ENCODE measurements around the gene EOLA1. TPM values are rescaled to one million over a fixed set of nuclear protein-coding genes. Genes with fewer than 3 reads are reported as not detected.
A peak's percentile ranks its signal among the peaks of the same experiment; 100 is the strongest.

Gene EOLA1
- polyA plus RNA-seq, 2 of the 4 experiments (the other 2 are of a cell fraction): 14.5 to 23.3 TPM

- peak overlapping the region; percentile 89 for H3K4me2 ChIP-seq
- ChIA-PET CTCF (interaction anchor here (1.0 to 2.6 kb wide), 6 partner anchors 10 to 352 kb away, joined by 3 to 9 read pairs (median 4); no protein-coding TSS in a partner anchor), POLR2A (interaction anchor here (0.6 to 3.2 kb wide), 9 partner anchors 18 to 616 kb away, joined by 3 to 35 read pairs (median 5); partner anchors contain the start of genes EOLA2 and IDS)
- no peaks in the 10 kb centered on the region for H3K9me3 ChIP-seq
- H3K4me1 ChIP-seq: 0 out of 3 replicates have a peak, but pooled peaks cover 6% of the 10 kb centered on the region
- TF ChIP-seq ELK1 (IDR thresholded peaks at IDR 0.05; ENCODE audit: low read depth, low read length) (no peak), RNF2 (IDR thresholded peaks at IDR 0.05; ENCODE audit: borderline replicate concordance, low read depth) (no peak), SREBF2 (IDR thresholded peaks at IDR 0.05) (no peak), REST (IDR thresholded peaks at IDR 0.05) (no peak), MAZ (IDR thresholded peaks at IDR 0.05; ENCODE audit: borderline replicate concordance, low read depth, low read length) (no peak), EP300 (IDR thresholded peaks at IDR 0.05) (no peak), ZNF302 (CRISPR knock-in tag; IDR thresholded peaks at IDR 0.05) (no peak), FOXS1 (CRISPR knock-in tag; IDR thresholded peaks at IDR 0.05) (no peak), RFX5 (IDR thresholded peaks at IDR 0.05) (no peak), MAFK (IDR thresholded peaks at IDR 0.05; ENCODE audit: partially characterized antibody) (no peak), CTCF (IDR thresholded peaks at IDR 0.05) (no peak), POLR2A (IDR thresholded peaks at IDR 0.05; ENCODE audit: low read length) (no peak)
- peak overlapping the region; percentile 94 for H3K4me3 ChIP-seq
- FAIRE-seq: no peak
- peak; percentile 55 to 91 for DNase-seq (ENCODE audit: low read depth in 1 of 2, low spot score in 1 of 2)
- H3K27ac ChIP-seq: peak overlapping the region; percentile 82 to 91
- ATAC-seq: peak; percentile 47 to 59
- WGBS (ENCODE audit: missing lambda C conversion rate): 0% methylated on average over 1 of the region's 24 CpGs
These were observed 636 bp upstream of the EOLA1 start for GRCh38 chrX:149540131-149540620.

- 22% methylated on average over 11 of the region's 13 CpGs for WGBS (ENCODE audit: missing lambda C conversion rate)
- ATAC-seq (no peak), FAIRE-seq (no peak), DNase-seq (ENCODE audit: low read depth in 1 of 2, low spot score in 1 of 2) (no peak)
- H3K4me1 ChIP-seq: 0 out of 3 replicates have a peak, but pooled peaks cover 6% of the 10 kb centered on the region
- POLR2A ChIA-PET: interaction anchor here (3.0 to 3.2 kb wide), 2 partner anchors 37 to 398 kb away, joined by 24 to 35 read pairs; partner anchors contain the start of genes EOLA2 and IDS
- H3K27ac ChIP-seq: peak overlapping the region; percentile 82 to 91
- H3K4me3 ChIP-seq: peak overlapping the region; percentile 94
- no peaks in the 10 kb centered on the region for H3K9me3 ChIP-seq
- TF ChIP-seq RARB (CRISPR knock-in tag; IDR thresholded peaks at IDR 0.05): no peak
- TF ChIP-seq JUN (IDR thresholded peaks at IDR 0.05): no peak
- no peak for TF ChIP-seq POLR2AphosphoS2 (conservative IDR thresholded peaks at IDR 0.05; ENCODE audit: low read length)
- no peak for TF ChIP-seq HMGXB4 (CRISPR knock-in tag; IDR thresholded peaks at IDR 0.05; ENCODE audit: borderline replicate concordance)
- no peak for TF ChIP-seq HES2 (IDR thresholded peaks at IDR 0.05)
- no peak for TF ChIP-seq HOXB5 (CRISPR knock-in tag; IDR thresholded peaks at IDR 0.05)
- TF ChIP-seq NPAS2 (CRISPR knock-in tag; IDR thresholded peaks at IDR 0.05; ENCODE audit: borderline replicate concordance): no peak
- no peak for TF ChIP-seq PBX3 (IDR thresholded peaks at IDR 0.05)
- CTCF ChIA-PET: interaction anchor here (0.6 to 2.0 kb wide), 3 partner anchors 14 to 54 kb away, joined by 3 to 4 read pairs (median 3); no protein-coding TSS in a partner anchor
- H3K4me2 ChIP-seq: peak overlapping the region; percentile 89
These were observed 772 bp downstream of the EOLA1 start for GRCh38 chrX:149541521-149542047.
